Activated CD4-positive, alpha-beta T cell treated with anti-CD3 and anti-CD28 coated beads, Interleukin-2, amount 10 ng/mL, durations not matched to agents 7 days and 5 days (primary cell): ENCODE results near the gene RELN. TPM values are rescaled to one million over a fixed set of nuclear protein-coding genes. Genes with fewer than 3 reads are reported as not detected.

ENCODE experiments used
- CTCF ChIA-PET: fragments of 350-600 bp; sonication (Branson Sonifier 250); formaldehyde crosslinking; loops from one replicate; lab custom pipeline; 2021; ENCODE audit warnings: antibody characterized with exemption; lab: Charles Lee
- POLR2A ChIA-PET: fragments of 350-600 bp; sonication (Branson Sonifier 250); formaldehyde crosslinking; loops from one replicate; lab custom pipeline; 2021; ENCODE audit warnings: antibody characterized with exemption; lab: Charles Lee
- DNase-seq: peaks from one replicate; pipeline ENCODE4 v3.0.0-alpha.2; 2020
- H3K27ac Mint-ChIP-seq: one replicate; pipeline ENCODE4 v1.8.0; 2021; ENCODE audit warnings: mild to moderate bottlenecking, moderate library complexity, mixed read lengths
- H3K27me3 Mint-ChIP-seq: one replicate; pipeline ENCODE4 v1.8.0; 2021; ENCODE audit warnings: mixed read lengths
- H3K36me3 Mint-ChIP-seq: one replicate; pipeline ENCODE4 v1.8.0; 2021; ENCODE audit warnings: low read depth, mixed read lengths
- H3K4me1 Mint-ChIP-seq: one replicate; pipeline ENCODE4 v1.8.0; 2021; ENCODE audit warnings: mixed read lengths
- H3K4me3 Mint-ChIP-seq: one replicate; pipeline ENCODE4 v1.8.0; 2021; ENCODE audit warnings: mild to moderate bottlenecking, moderate library complexity, mixed read lengths
- H3K9me3 Mint-ChIP-seq: one replicate; pipeline ENCODE4 v1.8.0; 2021; ENCODE audit warnings: mixed read lengths
- total RNA-seq, 2 experiments: library from RNA; stranded (reverse); gene quantifications; one replicate each; pipeline ENCODE4 v1.2.3, GENCODE V29; 2021

Gene RELN
- total RNA-seq, 2 experiments from 2014 or later, result not detected

DNA sequence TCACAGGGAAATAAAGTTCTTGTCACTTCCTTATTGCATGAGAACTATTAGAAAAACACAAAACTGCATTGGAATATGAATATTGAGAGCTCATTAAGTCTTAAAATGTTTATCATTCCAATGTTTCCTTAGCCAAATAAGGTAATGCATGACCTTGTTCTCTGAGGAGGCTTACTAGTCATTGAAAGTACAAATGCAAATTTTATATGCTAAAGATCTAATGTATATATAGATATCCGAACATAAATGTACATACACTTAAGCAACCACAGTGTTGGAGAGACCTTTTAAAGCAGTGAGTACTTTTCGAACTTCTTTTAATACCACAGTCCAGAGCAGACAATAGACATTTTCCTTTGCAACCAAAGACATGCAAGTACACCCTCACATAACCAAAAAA, 96.1 kb downstream of the RELN start:
- H3K4me1 Mint-ChIP-seq, result no peaks in the 10 kb centered on the region
- no peaks in the 10 kb centered on the region for H3K36me3 Mint-ChIP-seq
- no peaks in the 10 kb centered on the region for H3K27me3 Mint-ChIP-seq
- H3K27ac Mint-ChIP-seq, result no peak overlapping the region
- POLR2A ChIA-PET, result no interaction called here
- no peak overlapping the region for H3K4me3 Mint-ChIP-seq
- CTCF ChIA-PET, result no interaction called here
- H3K9me3 Mint-ChIP-seq, result no peaks in the 10 kb centered on the region
- DNase-seq, result no peak

DNA sequence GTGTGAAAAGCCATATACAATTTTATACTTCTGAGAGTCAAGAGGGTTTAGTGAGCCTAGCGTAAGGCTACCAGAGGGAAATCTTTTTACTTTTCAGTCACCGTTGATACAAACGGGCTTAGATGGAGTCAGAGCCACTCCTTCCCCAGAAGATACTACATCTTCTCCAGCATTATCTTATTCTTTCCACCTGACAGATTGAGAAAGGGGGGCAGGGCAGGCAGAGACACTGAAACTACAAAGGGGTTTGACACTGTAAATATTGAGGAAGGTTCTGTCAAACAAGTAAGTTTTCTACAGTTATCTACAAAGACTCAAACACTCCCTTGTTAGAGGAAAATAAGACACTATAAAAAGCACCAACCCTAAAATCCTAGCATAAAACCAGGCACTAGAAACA, 100.0 kb downstream of the RELN start:
- H3K9me3 Mint-ChIP-seq, result no peaks in the 10 kb centered on the region
- no peaks in the 10 kb centered on the region for H3K36me3 Mint-ChIP-seq
- H3K27ac Mint-ChIP-seq, result no peak overlapping the region
- POLR2A ChIA-PET, result no interaction called here
- H3K4me3 Mint-ChIP-seq, result no peak overlapping the region
- DNase-seq, result no peak
- H3K4me1 Mint-ChIP-seq, result no peaks in the 10 kb centered on the region
- no peaks in the 10 kb centered on the region for H3K27me3 Mint-ChIP-seq
- CTCF ChIA-PET, result no interaction called here

- Mint-ChIP-seq H3K4me1 (no peaks in the 10 kb centered on the region), H3K4me3 (no peak overlapping the region), H3K27me3 (no peaks in the 10 kb centered on the region), H3K9me3 (no peaks in the 10 kb centered on the region), H3K27ac (no peak overlapping the region), H3K36me3 (no peaks in the 10 kb centered on the region)
- DNase-seq, result no peak
- ChIA-PET CTCF (no interaction called here), POLR2A (no interaction called here)
Observed at GRCh38 chr7:103888603-103889153, 100.8 kb downstream of the RELN start.

- no peaks in the 10 kb centered on the region for H3K4me1 Mint-ChIP-seq
- H3K9me3 Mint-ChIP-seq, result no peaks in the 10 kb centered on the region
- no peak overlapping the region for H3K27ac Mint-ChIP-seq
- no peak for DNase-seq
- CTCF ChIA-PET, result no interaction called here
- H3K27me3 Mint-ChIP-seq, result no peaks in the 10 kb centered on the region
- no peaks in the 10 kb centered on the region for H3K36me3 Mint-ChIP-seq
- no peak overlapping the region for H3K4me3 Mint-ChIP-seq
- POLR2A ChIA-PET, result no interaction called here
Observed at GRCh38 chr7:103887853-103888602, 101.4 kb downstream of the RELN start.

DNA sequence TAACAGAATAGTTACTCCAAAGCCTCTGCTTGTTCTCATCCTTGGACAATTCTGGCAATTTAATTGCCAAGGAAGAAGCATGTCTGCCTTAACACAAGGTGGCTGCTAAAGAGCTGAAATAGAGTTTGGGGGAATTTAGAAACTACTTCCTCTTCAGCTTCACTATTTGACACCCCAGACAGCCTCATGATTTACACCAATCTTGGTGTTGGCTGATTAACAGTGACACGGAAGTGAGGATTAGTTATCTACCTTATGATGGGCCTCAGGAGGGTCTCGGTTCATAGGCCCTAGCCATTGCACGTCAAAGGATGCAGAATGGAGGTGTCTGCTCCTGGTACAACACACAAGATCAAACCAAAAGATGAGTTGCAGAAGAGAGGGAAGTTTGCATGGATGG, 102.4 kb downstream of the RELN start:
- H3K27ac Mint-ChIP-seq, result no peak overlapping the region
- H3K4me3 Mint-ChIP-seq, result no peak overlapping the region
- H3K4me1 Mint-ChIP-seq, result no peaks in the 10 kb centered on the region
- no peak for DNase-seq
- H3K9me3 Mint-ChIP-seq, result no peaks in the 10 kb centered on the region
- CTCF ChIA-PET, result no interaction called here
- no peaks in the 10 kb centered on the region for H3K27me3 Mint-ChIP-seq
- POLR2A ChIA-PET, result no interaction called here
- no peaks in the 10 kb centered on the region for H3K36me3 Mint-ChIP-seq

- no peak for DNase-seq
- CTCF ChIA-PET, result no interaction called here
- POLR2A ChIA-PET, result no interaction called here
- Mint-ChIP-seq H3K36me3 (no peaks in the 10 kb centered on the region), H3K27me3 (no peaks in the 10 kb centered on the region), H3K27ac (no peak overlapping the region), H3K4me1 (no peaks in the 10 kb centered on the region), H3K4me3 (no peak overlapping the region), H3K9me3 (no peaks in the 10 kb centered on the region)
Observed at GRCh38 chr7:103879928-103880600, 109.4 kb downstream of the RELN start.

DNA sequence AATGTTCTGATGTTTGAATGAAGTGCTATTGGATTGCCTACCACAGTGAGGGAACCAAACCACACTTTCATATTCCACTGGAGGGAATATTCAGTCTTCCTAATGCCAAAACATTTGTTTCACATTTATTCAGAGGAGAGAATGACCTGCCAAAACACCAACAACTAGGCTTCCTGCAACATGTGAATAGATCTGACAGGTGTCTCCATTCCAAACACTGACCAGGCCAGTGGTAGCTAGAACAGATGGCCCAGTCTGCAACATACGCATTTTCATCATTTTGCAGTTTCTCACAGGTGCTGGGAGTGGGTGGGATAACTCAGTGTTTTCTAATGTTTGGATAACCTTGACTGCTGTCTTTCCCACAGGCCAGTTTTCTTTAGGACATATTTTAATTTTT, 110.0 kb downstream of the RELN start:
- Mint-ChIP-seq H3K9me3 (no peaks in the 10 kb centered on the region), H3K4me1 (no peaks in the 10 kb centered on the region), H3K27me3 (no peaks in the 10 kb centered on the region), H3K27ac (no peak overlapping the region), H3K4me3 (no peak overlapping the region), H3K36me3 (no peaks in the 10 kb centered on the region)
- ChIA-PET POLR2A (no interaction called here), CTCF (no interaction called here)
- no peak for DNase-seq

GRCh38 chr7:103877565-103877964, 111.9 kb downstream of the RELN start:
- H3K27me3 Mint-ChIP-seq, result no peaks in the 10 kb centered on the region
- no peaks in the 10 kb centered on the region for H3K36me3 Mint-ChIP-seq
- POLR2A ChIA-PET, result no interaction called here
- no peak for DNase-seq
- no peaks in the 10 kb centered on the region for H3K4me1 Mint-ChIP-seq
- CTCF ChIA-PET, result no interaction called here
- no peak overlapping the region for H3K4me3 Mint-ChIP-seq
- H3K9me3 Mint-ChIP-seq, result no peaks in the 10 kb centered on the region
- no peak overlapping the region for H3K27ac Mint-ChIP-seq

DNA sequence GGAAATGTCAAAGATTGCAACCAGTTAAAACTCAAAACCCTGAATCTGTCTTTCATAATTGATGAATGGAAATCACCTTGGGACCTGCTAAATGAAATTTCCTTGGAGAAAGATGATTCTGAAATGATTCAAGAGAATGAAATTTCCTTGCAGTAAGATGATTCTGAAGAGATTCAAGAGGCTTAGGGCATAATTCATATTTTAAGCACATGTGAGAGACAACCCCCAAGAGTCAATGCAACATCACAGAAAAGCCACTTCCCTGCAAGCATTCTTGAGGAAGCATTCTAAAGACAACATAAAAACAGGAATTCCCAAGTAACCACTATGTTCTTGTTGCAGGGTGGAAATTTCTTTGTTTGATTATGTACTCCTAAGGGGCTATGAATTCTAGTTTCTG, 113.7 kb downstream of the RELN start:
- H3K4me3 Mint-ChIP-seq, result no peak overlapping the region
- no peak overlapping the region for H3K27ac Mint-ChIP-seq
- H3K9me3 Mint-ChIP-seq, result no peaks in the 10 kb centered on the region
- no peak for DNase-seq
- H3K36me3 Mint-ChIP-seq, result no peaks in the 10 kb centered on the region
- ChIA-PET POLR2A (no interaction called here), CTCF (no interaction called here)
- H3K27me3 Mint-ChIP-seq, result no peaks in the 10 kb centered on the region
- H3K4me1 Mint-ChIP-seq, result no peaks in the 10 kb centered on the region

- Mint-ChIP-seq H3K4me3 (no peak overlapping the region), H3K27ac (no peak overlapping the region), H3K27me3 (no peaks in the 10 kb centered on the region), H3K9me3 (no peaks in the 10 kb centered on the region), H3K4me1 (no peaks in the 10 kb centered on the region), H3K36me3 (no peaks in the 10 kb centered on the region)
- ChIA-PET CTCF (no interaction called here), POLR2A (no interaction called here)
- no peak for DNase-seq
Observed at GRCh38 chr7:103871473-103871872, 118.0 kb downstream of the RELN start.

GRCh38 chr7:103870664-103871063, 118.8 kb downstream of the RELN start:
- Mint-ChIP-seq H3K9me3 (no peaks in the 10 kb centered on the region), H3K4me1 (no peaks in the 10 kb centered on the region), H3K4me3 (no peak overlapping the region), H3K27me3 (no peaks in the 10 kb centered on the region), H3K27ac (no peak overlapping the region), H3K36me3 (no peaks in the 10 kb centered on the region)
- ChIA-PET CTCF (no interaction called here), POLR2A (no interaction called here)
- no peak for DNase-seq

- H3K27me3 Mint-ChIP-seq, result peaks cover 4% of the 10 kb centered on the region
- H3K4me1 Mint-ChIP-seq, result no peaks in the 10 kb centered on the region
- no peak overlapping the region for H3K27ac Mint-ChIP-seq
- no peaks in the 10 kb centered on the region for H3K36me3 Mint-ChIP-seq
- POLR2A ChIA-PET, result no interaction called here
- CTCF ChIA-PET, result no interaction called here
- DNase-seq, result no peak
- no peak overlapping the region for H3K4me3 Mint-ChIP-seq
- H3K9me3 Mint-ChIP-seq, result no peaks in the 10 kb centered on the region
Observed at GRCh38 chr7:103867874-103868273, 121.6 kb downstream of the RELN start.

DNA sequence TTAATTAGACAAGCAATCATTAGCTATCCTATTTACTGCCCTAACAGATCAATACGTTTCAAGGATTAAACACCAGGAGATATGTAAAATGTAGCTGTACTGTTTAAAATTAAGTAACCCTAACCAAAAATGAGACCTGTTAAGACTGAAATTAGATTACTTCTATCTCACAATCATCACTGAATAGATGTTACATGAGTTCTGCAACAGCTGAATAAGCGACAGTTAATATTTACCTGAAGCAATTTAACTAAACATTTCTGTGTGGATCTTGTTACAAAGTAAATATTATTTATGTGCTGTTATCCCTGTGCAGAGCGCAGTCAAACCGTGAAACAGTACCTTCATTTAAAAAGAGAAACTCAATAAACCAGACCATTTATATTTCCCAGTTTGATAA, 122.5 kb downstream of the RELN start:
- CTCF ChIA-PET, result no interaction called here
- Mint-ChIP-seq H3K27ac (no peak overlapping the region), H3K9me3 (no peaks in the 10 kb centered on the region), H3K27me3 (peaks cover 4% of the 10 kb centered on the region), H3K4me1 (no peaks in the 10 kb centered on the region), H3K36me3 (no peaks in the 10 kb centered on the region), H3K4me3 (no peak overlapping the region)
- POLR2A ChIA-PET, result no interaction called here
- DNase-seq, result no peak
